Psoas muscle (tissue), 8 donors: ENCODE measurements around the gene CETP. TPM values are rescaled to one million over a fixed set of nuclear protein-coding genes. Genes with fewer than 3 reads are reported as not detected.

ENCODE experiments used
- ATAC-seq, 4 donors: fragments of 200-7000 bp; cut with Tn5 transposase; one replicate each; pipeline ENCODE4 v1.9.1; 2020; ENCODE audit warnings: moderate library complexity in 3 of 4, mild to moderate bottlenecking in 2 of 4
- DNase-seq, 2 donors: peaks; one replicate each; pipeline ENCODE4 v3.0.0-alpha.2; 2020
- H3K27ac ChIP-seq: fragments of 200-600 bp; one replicate; pipeline ENCODE4 v1.8.0; 2022
- H3K27me3 ChIP-seq, 3 donors: fragments of 200-600 bp in 1 of 3; one replicate each; pipeline versions ENCODE4 v1.6.1 to v1.8.0; 2013 to 2022; ENCODE audit warnings: low read length in 2 of 3, mild to moderate bottlenecking in 2 of 3, moderate library complexity in 1 of 3; ENCODE audit not compliant: insufficient read depth in 3 of 3
- H3K36me3 ChIP-seq, 2 donors: fragments of 200-600 bp in 1 of 2; one replicate each; pipeline versions ENCODE4 v1.6.1 to v1.8.0; 2013 to 2022; ENCODE audit warnings: low read depth in 1 of 2, mild to moderate bottlenecking in 1 of 2, moderate library complexity in 1 of 2; ENCODE audit not compliant: insufficient read depth in 1 of 2
- H3K4me1 ChIP-seq: fragments of 200-600 bp; one replicate; pipeline ENCODE4 v1.8.0; 2022
- H3K4me3 ChIP-seq: fragments of 200-600 bp; one replicate; pipeline ENCODE4 v1.8.0; 2022; ENCODE audit warnings: mild to moderate bottlenecking
- H3K9me3 ChIP-seq: fragments of 200-600 bp; one replicate; pipeline ENCODE4 v1.8.0; 2022
- CTCF ChIP-seq: fragments of 200-600 bp; IDR thresholded peaks from one replicate; pipeline ENCODE4 v1.8.0; 2022; ENCODE audit warnings: antibody characterized with exemption
- WGBS, 3 donors: extraction: QIAGEN DNeasy Blood & Tissue Kit; methylation state at CpG; one replicate each; pipeline versions ENCODE4 v1.1.6 to v1.1.7; 2013; 5-methylcytosine and 5-hydroxymethylcytosine counted together
- intact Hi-C, 2 donors: fragments of 100-400 bp; cut with DNase I; formaldehyde crosslinking; loops; one replicate each; pipeline versions ENCODE4 v1.11.0 to v1.14.2; 2022
- polyA plus RNA-seq, 3 donors: library from polyadenylated mRNA; stranded (reverse); fragments of 200-250 nt; gene quantifications; one replicate each; pipeline ENCODE4 v1.2.3, GENCODE V29; 2013
- total RNA-seq, 4 donors: library from RNA; stranded (reverse); fragmentation: NEBNext Ultra II Directional in 2 of 4; extraction: Animal tissue kit (Norgen Biotek cat#: 25700) in 2 of 4; gene quantifications; one replicate each; pipeline versions ENCODE4 v1.2.1 to v1.2.4, GENCODE V29; 2021 to 2023
- donor health status: healthy with polysubstance abuse.
- donor health status: DM: no; HTN: no; CAD: no; lungs with moderate emphysema.
- donor health status: Bipolar disorder and iron deficiency.
- donor health status: healthy.
- donor health status: DM: yes; HTN: yes; CAD: no.
- donor health status: DM: no; HTN: no; CAD: no.
- donor health status: DM: no; HTN: no; CAD: no.
- donor health status: DM: yes; HTN: yes; CAD: no.

CETP gene
- total and polyA plus RNA-seq, 7 donors: 0.05 to 0.67 (median 0.17) TPM; not detected in 2

GRCh38 chr16:56923481-56924091, 38.2 kb upstream of the CETP start:
- Histone ChIP-seq H3K4me3 (no peak overlapping the region), H3K27ac (no peak overlapping the region), H3K4me1 (no peaks in the 10 kb centered on the region), H3K36me3 (no peaks in the 10 kb centered on the region), H3K27me3 (no peaks in the 10 kb centered on the region), H3K9me3 (no peaks in the 10 kb centered on the region)
- WGBS, 3 donors: 73 to 86% (median 78%) methylated on average over 9 of the region's 9 CpGs
- TF ChIP-seq CTCF: no peak
- no peak for ATAC-seq
- DNase-seq: no peak
- intact Hi-C loops: no loop called here

- Histone ChIP-seq H3K4me1 (peaks cover 5% of the 10 kb centered on the region), H3K27me3 (no peaks in the 10 kb centered on the region), H3K4me3 (no peak overlapping the region), H3K36me3 (no peaks in the 10 kb centered on the region), H3K9me3 (no peaks in the 10 kb centered on the region), H3K27ac (no peak overlapping the region)
- no peak for TF ChIP-seq CTCF
- WGBS, 3 donors: 61 to 63% (median 61%) methylated on average over 2 of the region's 2 CpGs
- intact Hi-C loops: loop anchor here in 1 of 2 donors (5.0 kb wide), 1 partner anchor 1555 kb away; no protein-coding TSS in a partner anchor
- no peak for DNase-seq
- ATAC-seq: no peak
Measured at GRCh38 chr16:56927471-56927870, 34.3 kb upstream of the CETP start.

- WGBS, 3 donors: 90 to 95% (median 93%) methylated on average over 4 of the region's 4 CpGs
- TF ChIP-seq CTCF: no peak
- Histone ChIP-seq H3K9me3 (no peaks in the 10 kb centered on the region), H3K4me3 (no peak overlapping the region), H3K27ac (no peak overlapping the region), H3K4me1 (peaks cover 16% of the 10 kb centered on the region), H3K27me3 (no peaks in the 10 kb centered on the region), H3K36me3 (no peaks in the 10 kb centered on the region)
- intact Hi-C loops: loop anchor here in 1 of 2 donors (5.0 kb wide), 1 partner anchor 1557 kb away; no protein-coding TSS in a partner anchor
- ATAC-seq (no peak), DNase-seq (no peak)
Measured at GRCh38 chr16:56929639-56930038, 32.1 kb upstream of the CETP start.

GRCh38 chr16:56930486-56931270, 31.1 kb upstream of the CETP start:
- Histone ChIP-seq H3K9me3 (no peaks in the 10 kb centered on the region), H3K4me3 (no peak overlapping the region), H3K4me1 (peaks cover 27% of the 10 kb centered on the region), H3K27ac (peak overlapping the region; percentile 99), H3K27me3 (no peaks in the 10 kb centered on the region), H3K36me3 (peaks cover 0 to 10% of the 10 kb centered on the region in 2 donors)
- no peak for DNase-seq
- intact Hi-C loops: no loop called here
- TF ChIP-seq CTCF: no peak
- no peak for ATAC-seq
- WGBS, 3 donors: 79 to 86% (median 81%) methylated on average over 15 of the region's 15 CpGs
